ENCODE results near the gene CLNK. TPM values are rescaled to one million over a fixed set of nuclear protein-coding genes. Genes with fewer than 3 reads are reported as not detected.

Gene CLNK
- total RNA-seq, 1 donor from 2014 or later: not detected

DNA sequence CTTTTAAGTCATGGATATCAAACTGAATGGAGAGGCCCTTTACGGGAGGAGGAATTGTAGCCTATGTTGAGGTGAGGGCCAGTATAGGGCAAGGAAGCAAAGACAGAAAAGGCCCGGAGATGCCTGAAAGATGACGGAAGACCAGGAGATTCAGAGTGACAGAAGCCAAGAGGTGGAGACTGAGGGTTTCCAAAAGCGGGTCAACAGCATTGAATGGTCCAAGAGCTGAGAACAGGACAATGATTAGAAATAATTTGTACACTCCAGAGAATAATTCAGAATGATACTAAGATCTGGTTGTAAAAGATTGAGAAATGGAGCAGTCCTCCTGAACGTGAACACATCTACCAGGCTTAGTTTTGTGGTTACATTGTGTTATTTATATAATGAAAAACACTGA is 181.9 kb downstream of the CLNK start:
- Mint-ChIP-seq H3K4me3 (no peak overlapping the region), H3K9me3 (no peaks in the 10 kb centered on the region), H3K36me3 (no peaks in the 10 kb centered on the region), H3K4me1 (ENCODE audit: unreplicated experiment) (no peaks in the 10 kb centered on the region), H3K27ac (no peak overlapping the region), H3K27me3 (no peaks in the 10 kb centered on the region)
- TF ChIP-seq, protein P1, sequence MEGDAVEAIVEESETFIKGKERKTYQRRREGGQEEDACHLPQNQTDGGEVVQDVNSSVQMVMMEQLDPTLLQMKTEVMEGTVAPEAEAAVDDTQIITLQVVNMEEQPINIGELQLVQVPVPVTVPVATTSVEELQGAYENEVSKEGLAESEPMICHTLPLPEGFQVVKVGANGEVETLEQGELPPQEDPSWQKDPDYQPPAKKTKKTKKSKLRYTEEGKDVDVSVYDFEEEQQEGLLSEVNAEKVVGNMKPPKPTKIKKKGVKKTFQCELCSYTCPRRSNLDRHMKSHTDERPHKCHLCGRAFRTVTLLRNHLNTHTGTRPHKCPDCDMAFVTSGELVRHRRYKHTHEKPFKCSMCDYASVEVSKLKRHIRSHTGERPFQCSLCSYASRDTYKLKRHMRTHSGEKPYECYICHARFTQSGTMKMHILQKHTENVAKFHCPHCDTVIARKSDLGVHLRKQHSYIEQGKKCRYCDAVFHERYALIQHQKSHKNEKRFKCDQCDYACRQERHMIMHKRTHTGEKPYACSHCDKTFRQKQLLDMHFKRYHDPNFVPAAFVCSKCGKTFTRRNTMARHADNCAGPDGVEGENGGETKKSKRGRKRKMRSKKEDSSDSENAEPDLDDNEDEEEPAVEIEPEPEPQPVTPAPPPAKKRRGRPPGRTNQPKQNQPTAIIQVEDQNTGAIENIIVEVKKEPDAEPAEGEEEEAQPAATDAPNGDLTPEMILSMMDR (conservative IDR thresholded peaks at IDR 0.05): no peak
- DNase-seq (ENCODE audit: extremely low spot score, unreplicated experiment): no peak

DNA sequence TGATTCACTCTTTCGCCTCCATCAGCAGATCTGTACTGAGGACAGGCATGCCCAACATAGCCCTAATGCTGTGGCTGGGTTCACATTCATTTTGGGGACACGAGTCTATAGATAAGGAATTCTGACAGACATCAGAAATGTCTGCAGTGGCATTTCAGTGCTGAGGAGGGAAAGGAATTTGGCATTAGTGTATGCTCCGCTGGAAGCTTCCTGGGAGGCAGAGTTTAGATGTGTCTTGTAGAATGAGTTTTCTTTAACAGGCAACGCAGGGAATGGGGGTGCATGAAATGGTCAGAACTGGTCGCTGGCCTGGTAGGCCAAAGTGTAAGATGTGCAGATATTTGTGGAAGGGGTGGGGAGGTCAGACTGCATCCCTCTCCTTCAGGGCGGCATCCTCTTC is 183.8 kb downstream of the CLNK start:
- no peak for DNase-seq (ENCODE audit: extremely low spot score, unreplicated experiment)
- Mint-ChIP-seq H3K4me1 (ENCODE audit: unreplicated experiment) (no peaks in the 10 kb centered on the region), H3K4me3 (no peak overlapping the region), H3K9me3 (no peaks in the 10 kb centered on the region), H3K36me3 (no peaks in the 10 kb centered on the region), H3K27ac (no peak overlapping the region), H3K27me3 (no peaks in the 10 kb centered on the region)
- TF ChIP-seq, protein P1 (conservative IDR thresholded peaks at IDR 0.05): no peak

DNA sequence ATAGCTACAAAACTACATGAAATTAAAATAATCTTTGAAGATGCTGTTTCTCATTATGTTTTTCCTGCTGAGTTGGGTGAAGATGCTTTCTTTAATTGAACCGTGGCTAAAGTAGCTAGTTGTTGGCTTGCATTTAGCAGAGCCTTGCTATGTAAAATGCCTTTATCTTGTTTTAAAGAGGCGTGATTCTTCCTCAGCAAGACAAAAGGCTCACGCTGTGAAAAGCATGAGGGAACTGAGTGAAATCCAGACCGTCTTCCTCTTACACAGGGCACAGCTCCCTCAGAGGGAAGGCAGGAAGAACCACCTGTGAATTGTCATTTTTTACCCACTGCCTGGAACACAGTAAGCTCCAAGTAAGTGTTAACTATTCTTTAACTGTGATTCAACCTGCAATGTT is 188.4 kb downstream of the CLNK start:
- no peaks in the 10 kb centered on the region for H3K9me3 Mint-ChIP-seq
- H3K27ac Mint-ChIP-seq: no peak overlapping the region
- TF ChIP-seq, protein P1 (conservative IDR thresholded peaks at IDR 0.05): no peak
- H3K4me3 Mint-ChIP-seq: no peak overlapping the region
- no peak for DNase-seq (ENCODE audit: extremely low spot score, unreplicated experiment)
- peaks cover 3% of the 10 kb centered on the region for H3K27me3 Mint-ChIP-seq
- no peaks in the 10 kb centered on the region for H3K4me1 Mint-ChIP-seq (ENCODE audit: unreplicated experiment)
- H3K36me3 Mint-ChIP-seq: no peaks in the 10 kb centered on the region

DNA sequence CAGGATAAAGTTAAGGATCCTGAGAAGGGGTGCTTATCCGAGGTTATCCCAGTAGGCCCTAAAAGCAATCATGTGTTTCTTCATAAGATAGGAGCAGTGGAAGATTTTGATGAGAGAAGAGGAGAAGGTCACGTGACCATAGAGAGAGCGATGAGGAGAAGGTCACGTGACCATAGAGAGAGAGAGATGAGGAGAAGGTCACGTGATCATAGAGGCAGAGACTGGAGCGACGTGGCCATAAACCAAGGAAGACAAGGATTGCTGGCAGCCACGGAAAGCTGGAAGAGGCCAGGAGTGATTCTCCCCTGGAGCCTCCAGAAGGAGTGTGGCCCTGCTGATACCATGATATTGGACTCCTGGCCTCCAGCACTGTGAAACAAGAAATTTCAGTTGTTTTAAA is 188.9 kb downstream of the CLNK start:
- no peak for DNase-seq (ENCODE audit: extremely low spot score, unreplicated experiment)
- no peak overlapping the region for H3K27ac Mint-ChIP-seq
- peaks cover 4% of the 10 kb centered on the region for H3K27me3 Mint-ChIP-seq
- H3K36me3 Mint-ChIP-seq: no peaks in the 10 kb centered on the region
- no peaks in the 10 kb centered on the region for H3K9me3 Mint-ChIP-seq
- H3K4me1 Mint-ChIP-seq (ENCODE audit: unreplicated experiment): no peaks in the 10 kb centered on the region
- TF ChIP-seq, protein P1 (conservative IDR thresholded peaks at IDR 0.05): no peak
- H3K4me3 Mint-ChIP-seq: no peak overlapping the region

DNA sequence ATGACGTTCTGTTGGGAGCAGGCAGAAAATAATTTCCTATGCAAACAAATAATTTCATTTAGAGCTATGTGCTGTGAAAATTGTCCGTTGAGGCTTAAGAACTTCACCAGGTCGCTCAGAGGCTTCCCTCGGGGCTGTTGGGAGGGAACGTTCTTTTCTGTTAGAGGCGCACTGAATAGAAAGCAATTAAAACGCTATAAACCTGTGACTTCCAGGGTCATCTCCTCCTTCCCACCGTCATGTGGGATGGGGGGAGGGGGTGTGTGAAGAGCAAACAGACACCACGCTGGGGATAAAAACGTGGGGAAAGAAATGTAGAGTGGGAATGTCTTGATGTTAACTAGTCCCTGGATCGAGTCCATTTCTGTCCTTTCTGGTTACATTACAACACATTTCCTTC is 192.1 kb downstream of the CLNK start:
- TF ChIP-seq, protein P1 (conservative IDR thresholded peaks at IDR 0.05): no peak
- H3K9me3 Mint-ChIP-seq: no peaks in the 10 kb centered on the region

DNA sequence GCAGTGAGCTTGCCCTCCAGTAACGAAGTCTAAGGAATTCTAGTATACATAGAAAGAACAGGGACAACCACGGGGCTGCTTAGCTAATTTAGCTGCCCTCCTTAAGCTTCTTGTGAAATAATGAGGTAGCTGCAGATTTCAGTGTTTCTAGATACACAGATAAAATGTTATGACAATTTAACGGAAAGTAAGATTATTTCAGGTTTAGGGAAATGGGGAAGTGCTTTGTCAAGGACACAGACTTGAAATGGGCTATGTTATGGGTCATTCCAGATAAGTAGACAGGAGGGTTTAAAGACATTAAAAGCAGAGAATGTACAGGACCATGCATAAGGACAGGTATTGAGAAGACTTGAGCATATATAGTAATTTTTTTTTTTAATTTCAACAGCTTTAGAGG is 193.2 kb downstream of the CLNK start:
- H3K9me3 Mint-ChIP-seq: no peaks in the 10 kb centered on the region
- no peak for DNase-seq (ENCODE audit: extremely low spot score, unreplicated experiment)
- H3K36me3 Mint-ChIP-seq: no peaks in the 10 kb centered on the region
- H3K4me3 Mint-ChIP-seq: no peak overlapping the region
- no peaks in the 10 kb centered on the region for H3K4me1 Mint-ChIP-seq (ENCODE audit: unreplicated experiment)
- TF ChIP-seq, protein P1 (conservative IDR thresholded peaks at IDR 0.05): no peak
- H3K27ac Mint-ChIP-seq: no peak overlapping the region
- peaks cover 4% of the 10 kb centered on the region for H3K27me3 Mint-ChIP-seq

More for the DNA sequence above, 192.1 kb downstream of the CLNK start:
- Mint-ChIP-seq H3K27me3 (peaks cover 4% of the 10 kb centered on the region), H3K36me3 (no peaks in the 10 kb centered on the region), H3K27ac (no peak overlapping the region), H3K4me1 (ENCODE audit: unreplicated experiment) (no peaks in the 10 kb centered on the region), H3K4me3 (no peak overlapping the region)
- DNase-seq (ENCODE audit: extremely low spot score, unreplicated experiment): no peak
